SK-N-SH treated with all-trans-retinoic acid at 6 μM for 48 hours (cell line): ENCODE measurements around the gene USB1.

Experiments used
- ATAC-seq: fragments of 200-7000 bp; cut with Tn5 transposase; 3 replicates; pipeline ENCODE4 v1.9.1; 2020; ENCODE audit warnings: mild to moderate bottlenecking, moderate library complexity
- ARNTL ChIP-seq: fragments of 450-650 bp; formaldehyde crosslinking; IDR thresholded peaks from 2 replicates; pipeline ENCODE4 v1.5.0; 2020; ENCODE audit warnings: low read depth, mild to moderate bottlenecking, moderate library complexity, borderline replicate concordance
- CSDC2 ChIP-seq: fragments of 250-450 bp; sonication (Bioruptor Pico); IDR thresholded peaks from 2 replicates; pipeline ENCODE4 v1.5.0; 2020; ENCODE audit warnings: mild to moderate bottlenecking, moderate library complexity
- ESRRG ChIP-seq: fragments of 250-450 bp; sonication (Bioruptor Pico); IDR thresholded peaks from 2 replicates; pipeline ENCODE4 v1.6.1; 2021; ENCODE audit warnings: mild to moderate bottlenecking
- GLIS3 ChIP-seq: fragments of 250-450 bp; sonication (Bioruptor Pico); IDR thresholded peaks from 2 replicates; pipeline ENCODE4 v1.5.0; 2020; ENCODE audit warnings: mild to moderate bottlenecking, moderate library complexity
- ISL1 ChIP-seq: fragments of 250-450 bp; sonication (Bioruptor Pico); IDR thresholded peaks from 2 replicates; pipeline ENCODE4 v2.1.2; 2022; ENCODE audit warnings: mild to moderate bottlenecking, moderate library complexity
- OSR1 ChIP-seq: fragments of 250-450 bp; sonication (Bioruptor Pico); IDR thresholded peaks from 2 replicates; pipeline ENCODE4 v1.8.0; 2022; ENCODE audit warnings: moderate library complexity, mild to moderate bottlenecking, inconsistent platforms
- RARB ChIP-seq: fragments of 250-450 bp; sonication (Bioruptor Pico); IDR thresholded peaks from 2 replicates; pipeline ENCODE4 v1.8.0; 2021; ENCODE audit warnings: mild to moderate bottlenecking, moderate library complexity
- SNAI2 ChIP-seq: fragments of 250-450 bp; sonication (Bioruptor Pico); IDR thresholded peaks from 2 replicates; pipeline ENCODE4 v1.5.0; 2020; ENCODE audit warnings: mild to moderate bottlenecking, moderate library complexity
- TCF4 ChIP-seq: fragments of 250-450 bp; sonication (Bioruptor Pico); IDR thresholded peaks from 2 replicates; pipeline ENCODE4 v1.8.0; 2021; ENCODE audit warnings: mild to moderate bottlenecking, moderate library complexity, borderline replicate concordance
- ZFP3 ChIP-seq: fragments of 250-450 bp; sonication (Bioruptor Pico); IDR thresholded peaks from 2 replicates; pipeline ENCODE4 v1.5.0; 2020; ENCODE audit warnings: mild to moderate bottlenecking, moderate library complexity
- ZFP30 ChIP-seq: fragments of 450-650 bp; formaldehyde crosslinking; IDR thresholded peaks from 2 replicates; pipeline ENCODE4 v1.5.0; 2022; ENCODE audit warnings: mild to moderate bottlenecking, moderate library complexity
- ZNF565 ChIP-seq: fragments of 450-650 bp; formaldehyde crosslinking; conservative IDR thresholded peaks from 2 replicates; pipeline ENCODE4 v1.5.0; 2020; ENCODE audit warnings: low read depth, mild to moderate bottlenecking, moderate library complexity
- ZNF70 ChIP-seq: fragments of 450-650 bp; formaldehyde crosslinking; IDR thresholded peaks from 2 replicates; pipeline ENCODE4 v1.5.0; 2020; ENCODE audit warnings: mild to moderate bottlenecking, moderate library complexity
- ZNF8 ChIP-seq: fragments of 450-650 bp; formaldehyde crosslinking; IDR thresholded peaks from 2 replicates; pipeline ENCODE4 v1.5.0; 2020; ENCODE audit warnings: mild to moderate bottlenecking, moderate library complexity
- TF ChIP-seq, protein P1 (sequence below): fragments of 250-450 bp; sonication (Bioruptor Pico); IDR thresholded peaks from 2 replicates; pipeline ENCODE4 v1.5.1; 2020; ENCODE audit warnings: low read depth, mild to moderate bottlenecking, moderate library complexity
- TF ChIP-seq, protein P2 (sequence below): fragments of 250-450 bp; sonication (Bioruptor Pico); IDR thresholded peaks from 2 replicates; pipeline ENCODE4 v1.8.0; 2020; ENCODE audit warnings: mild to moderate bottlenecking, moderate library complexity, borderline replicate concordance
- TF ChIP-seq, protein P3 (sequence below): fragments of 250-450 bp; sonication (Bioruptor Pico); IDR thresholded peaks from 2 replicates; pipeline ENCODE4 v1.8.0; 2021; ENCODE audit warnings: low read depth, mild to moderate bottlenecking, moderate library complexity, borderline replicate concordance
- TF ChIP-seq, protein P4 (sequence below): fragments of 250-450 bp; sonication (Bioruptor Pico); IDR thresholded peaks from 2 replicates; pipeline ENCODE4 v1.5.1; 2021; ENCODE audit warnings: mild to moderate bottlenecking, moderate library complexity
- TF ChIP-seq, protein P5 (sequence below): fragments of 250-450 bp; sonication (Bioruptor Pico); IDR thresholded peaks from 2 replicates; pipeline ENCODE4 v1.5.0; 2020; ENCODE audit warnings: mild to moderate bottlenecking, moderate library complexity

Gene USB1

DNA sequence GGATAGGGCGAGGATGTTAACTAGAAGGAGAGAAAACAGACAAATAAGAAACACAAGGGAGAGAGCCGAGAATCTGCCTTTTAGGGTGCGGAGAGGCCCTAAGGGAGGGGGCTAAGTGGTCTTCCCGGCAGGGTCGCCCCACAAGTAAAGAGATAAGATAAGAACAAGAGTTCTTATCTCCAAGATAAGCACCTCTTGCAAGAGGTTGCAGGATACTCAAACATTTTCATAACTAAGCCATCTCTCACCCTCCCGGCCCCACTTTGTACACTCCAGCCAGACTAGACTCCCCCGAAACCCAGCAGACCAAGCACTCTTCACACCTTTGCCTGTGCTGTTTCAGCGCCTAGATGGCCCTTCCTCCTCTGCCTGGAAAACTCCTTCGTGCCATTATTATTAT, 15.0 kb upstream of the USB1 start:
- ATAC-seq, result no peak
- no peak for TF ChIP-seq ZFP30 (CRISPR knock-in tag)
- TF ChIP-seq, protein P1, sequence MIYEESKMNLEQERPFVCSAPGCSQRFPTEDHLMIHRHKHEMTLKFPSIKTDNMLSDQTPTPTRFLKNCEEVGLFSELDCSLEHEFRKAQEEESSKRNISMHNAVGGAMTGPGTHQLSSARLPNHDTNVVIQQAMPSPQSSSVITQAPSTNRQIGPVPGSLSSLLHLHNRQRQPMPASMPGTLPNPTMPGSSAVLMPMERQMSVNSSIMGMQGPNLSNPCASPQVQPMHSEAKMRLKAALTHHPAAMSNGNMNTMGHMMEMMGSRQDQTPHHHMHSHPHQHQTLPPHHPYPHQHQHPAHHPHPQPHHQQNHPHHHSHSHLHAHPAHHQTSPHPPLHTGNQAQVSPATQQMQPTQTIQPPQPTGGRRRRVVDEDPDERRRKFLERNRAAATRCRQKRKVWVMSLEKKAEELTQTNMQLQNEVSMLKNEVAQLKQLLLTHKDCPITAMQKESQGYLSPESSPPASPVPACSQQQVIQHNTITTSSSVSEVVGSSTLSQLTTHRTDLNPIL (CRISPR knock-in tag), result no peak
- TF ChIP-seq, protein P2, sequence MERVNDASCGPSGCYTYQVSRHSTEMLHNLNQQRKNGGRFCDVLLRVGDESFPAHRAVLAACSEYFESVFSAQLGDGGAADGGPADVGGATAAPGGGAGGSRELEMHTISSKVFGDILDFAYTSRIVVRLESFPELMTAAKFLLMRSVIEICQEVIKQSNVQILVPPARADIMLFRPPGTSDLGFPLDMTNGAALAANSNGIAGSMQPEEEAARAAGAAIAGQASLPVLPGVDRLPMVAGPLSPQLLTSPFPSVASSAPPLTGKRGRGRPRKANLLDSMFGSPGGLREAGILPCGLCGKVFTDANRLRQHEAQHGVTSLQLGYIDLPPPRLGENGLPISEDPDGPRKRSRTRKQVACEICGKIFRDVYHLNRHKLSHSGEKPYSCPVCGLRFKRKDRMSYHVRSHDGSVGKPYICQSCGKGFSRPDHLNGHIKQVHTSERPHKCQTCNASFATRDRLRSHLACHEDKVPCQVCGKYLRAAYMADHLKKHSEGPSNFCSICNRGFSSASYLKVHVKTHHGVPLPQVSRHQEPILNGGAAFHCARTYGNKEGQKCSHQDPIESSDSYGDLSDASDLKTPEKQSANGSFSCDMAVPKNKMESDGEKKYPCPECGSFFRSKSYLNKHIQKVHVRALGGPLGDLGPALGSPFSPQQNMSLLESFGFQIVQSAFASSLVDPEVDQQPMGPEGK (CRISPR knock-in tag), result no peak
- TF ChIP-seq ARNTL (CRISPR knock-in tag), result no peak
- TF ChIP-seq, protein P3, sequence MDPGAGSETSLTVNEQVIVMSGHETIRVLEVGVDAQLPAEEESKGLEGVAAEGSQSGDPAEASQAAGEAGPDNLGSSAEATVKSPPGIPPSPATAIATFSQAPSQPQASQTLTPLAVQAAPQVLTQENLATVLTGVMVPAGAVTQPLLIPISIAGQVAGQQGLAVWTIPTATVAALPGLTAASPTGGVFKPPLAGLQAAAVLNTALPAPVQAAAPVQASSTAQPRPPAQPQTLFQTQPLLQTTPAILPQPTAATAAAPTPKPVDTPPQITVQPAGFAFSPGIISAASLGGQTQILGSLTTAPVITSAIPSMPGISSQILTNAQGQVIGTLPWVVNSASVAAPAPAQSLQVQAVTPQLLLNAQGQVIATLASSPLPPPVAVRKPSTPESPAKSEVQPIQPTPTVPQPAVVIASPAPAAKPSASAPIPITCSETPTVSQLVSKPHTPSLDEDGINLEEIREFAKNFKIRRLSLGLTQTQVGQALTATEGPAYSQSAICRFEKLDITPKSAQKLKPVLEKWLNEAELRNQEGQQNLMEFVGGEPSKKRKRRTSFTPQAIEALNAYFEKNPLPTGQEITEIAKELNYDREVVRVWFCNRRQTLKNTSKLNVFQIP (CRISPR knock-in tag), result no peak
- no peak for TF ChIP-seq ZNF70
- TF ChIP-seq ZNF8 (CRISPR knock-in tag), result no peak
- TF ChIP-seq RARB (CRISPR knock-in tag), result no peak
- no peak for TF ChIP-seq OSR1
- TF ChIP-seq CSDC2 (CRISPR knock-in tag), result no peak
- no peak for TF ChIP-seq ESRRG (CRISPR knock-in tag)
- no peak for TF ChIP-seq ZNF565 (CRISPR knock-in tag)
- no peak for TF ChIP-seq ISL1
- no peak for TF ChIP-seq SNAI2 (CRISPR knock-in tag)
- TF ChIP-seq GLIS3 (CRISPR knock-in tag), result no peak
- TF ChIP-seq ZFP3 (CRISPR knock-in tag), result no peak
- TF ChIP-seq, protein P4, sequence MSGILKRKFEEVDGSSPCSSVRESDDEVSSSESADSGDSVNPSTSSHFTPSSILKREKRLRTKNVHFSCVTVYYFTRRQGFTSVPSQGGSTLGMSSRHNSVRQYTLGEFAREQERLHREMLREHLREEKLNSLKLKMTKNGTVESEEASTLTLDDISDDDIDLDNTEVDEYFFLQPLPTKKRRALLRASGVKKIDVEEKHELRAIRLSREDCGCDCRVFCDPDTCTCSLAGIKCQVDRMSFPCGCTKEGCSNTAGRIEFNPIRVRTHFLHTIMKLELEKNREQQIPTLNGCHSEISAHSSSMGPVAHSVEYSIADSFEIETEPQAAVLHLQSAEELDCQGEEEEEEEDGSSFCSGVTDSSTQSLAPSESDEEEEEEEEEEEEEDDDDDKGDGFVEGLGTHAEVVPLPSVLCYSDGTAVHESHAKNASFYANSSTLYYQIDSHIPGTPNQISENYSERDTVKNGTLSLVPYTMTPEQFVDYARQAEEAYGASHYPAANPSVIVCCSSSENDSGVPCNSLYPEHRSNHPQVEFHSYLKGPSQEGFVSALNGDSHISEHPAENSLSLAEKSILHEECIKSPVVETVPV, result no peak
- TF ChIP-seq, protein P5, sequence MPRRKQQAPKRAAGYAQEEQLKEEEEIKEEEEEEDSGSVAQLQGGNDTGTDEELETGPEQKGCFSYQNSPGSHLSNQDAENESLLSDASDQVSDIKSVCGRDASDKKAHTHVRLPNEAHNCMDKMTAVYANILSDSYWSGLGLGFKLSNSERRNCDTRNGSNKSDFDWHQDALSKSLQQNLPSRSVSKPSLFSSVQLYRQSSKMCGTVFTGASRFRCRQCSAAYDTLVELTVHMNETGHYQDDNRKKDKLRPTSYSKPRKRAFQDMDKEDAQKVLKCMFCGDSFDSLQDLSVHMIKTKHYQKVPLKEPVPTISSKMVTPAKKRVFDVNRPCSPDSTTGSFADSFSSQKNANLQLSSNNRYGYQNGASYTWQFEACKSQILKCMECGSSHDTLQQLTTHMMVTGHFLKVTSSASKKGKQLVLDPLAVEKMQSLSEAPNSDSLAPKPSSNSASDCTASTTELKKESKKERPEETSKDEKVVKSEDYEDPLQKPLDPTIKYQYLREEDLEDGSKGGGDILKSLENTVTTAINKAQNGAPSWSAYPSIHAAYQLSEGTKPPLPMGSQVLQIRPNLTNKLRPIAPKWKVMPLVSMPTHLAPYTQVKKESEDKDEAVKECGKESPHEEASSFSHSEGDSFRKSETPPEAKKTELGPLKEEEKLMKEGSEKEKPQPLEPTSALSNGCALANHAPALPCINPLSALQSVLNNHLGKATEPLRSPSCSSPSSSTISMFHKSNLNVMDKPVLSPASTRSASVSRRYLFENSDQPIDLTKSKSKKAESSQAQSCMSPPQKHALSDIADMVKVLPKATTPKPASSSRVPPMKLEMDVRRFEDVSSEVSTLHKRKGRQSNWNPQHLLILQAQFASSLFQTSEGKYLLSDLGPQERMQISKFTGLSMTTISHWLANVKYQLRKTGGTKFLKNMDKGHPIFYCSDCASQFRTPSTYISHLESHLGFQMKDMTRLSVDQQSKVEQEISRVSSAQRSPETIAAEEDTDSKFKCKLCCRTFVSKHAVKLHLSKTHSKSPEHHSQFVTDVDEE (CRISPR knock-in tag), result no peak

DNA sequence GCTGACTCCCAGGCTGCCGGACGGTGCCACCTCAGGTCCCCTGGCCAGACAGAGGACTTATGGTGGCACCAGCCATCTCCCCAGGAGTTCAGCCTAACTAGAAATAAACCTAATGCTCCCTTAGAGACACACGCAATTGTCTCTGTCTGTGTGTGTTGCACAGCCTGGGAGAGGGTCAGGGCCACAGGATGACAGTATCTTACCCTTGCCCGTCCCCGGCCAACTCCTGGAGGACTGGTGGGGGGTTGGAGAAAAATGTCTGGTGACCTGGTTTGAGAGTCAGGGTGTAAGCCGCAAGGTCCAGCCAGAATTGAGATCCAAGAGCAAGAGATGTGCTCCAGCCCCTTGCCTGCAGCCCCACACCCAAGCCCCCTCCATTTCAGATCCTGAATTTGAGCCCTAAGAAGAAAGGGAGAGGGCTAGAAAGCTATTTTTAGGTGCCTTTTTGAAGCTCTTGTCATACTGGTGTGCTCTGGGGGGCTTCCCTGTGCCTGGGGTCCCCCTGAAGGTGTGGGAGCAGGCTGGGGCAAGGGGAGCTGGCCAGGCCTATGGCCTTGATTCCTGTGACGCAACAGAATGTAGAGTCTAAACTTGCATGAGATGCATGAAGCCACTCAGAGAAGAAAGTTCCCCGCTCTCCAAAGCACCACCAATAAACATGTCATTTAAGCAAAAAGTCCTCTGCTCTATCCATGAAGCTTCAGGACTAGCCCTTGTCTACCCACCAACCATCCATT, 13.6 kb upstream of the USB1 start:
- no peak for ATAC-seq
- TF ChIP-seq ZFP3 (CRISPR knock-in tag) (no peak), SNAI2 (CRISPR knock-in tag) (no peak), ZNF8 (CRISPR knock-in tag) (no peak), ARNTL (CRISPR knock-in tag) (no peak), RARB (CRISPR knock-in tag) (no peak), TCF4 (no peak)
- TF ChIP-seq, protein P2 (CRISPR knock-in tag), result no peak
